Hypothalamus (tissue), 51 donors: Measurements from ENCODE around the gene IER5L.
"Not testable (repeated sequence)": the region's sequence is repeated elsewhere in the genome, so short reads cannot be mapped to it uniquely, and the experiment has no call there.

Source experiments
- DNase-seq, 51 donors: peaks; one replicate each; lab custom pipeline; 2025; lab: John Stamatoyannopoulos, UW

IER5L gene

GRCh38 chr9:129141066-129142041, 36.7 kb downstream of the IER5L start:
- DNase-seq = peak in 28 of 51 donors; percentile 11 to 60 (median 38)

- peak in 27 of 51 donors; percentile 18 to 81 (median 45) for DNase-seq
Observed at GRCh38 chr9:129140397-129141065, 37.5 kb downstream of the IER5L start.

GRCh38 chr9:129139993-129140396, 38.1 kb downstream of the IER5L start:
- peak in 49 of 51 donors; percentile 47 to 94 (median 80) for DNase-seq

- peak in 50 of 51 donors; percentile 29 to 89 (median 69) for DNase-seq
Observed at GRCh38 chr9:129139233-129139992, 38.6 kb downstream of the IER5L start.

GRCh38 chr9:129138476-129139232, 39.4 kb downstream of the IER5L start:
- peak in 7 of 51 donors; percentile 23 to 68 (median 38) for DNase-seq

GRCh38 chr9:129138144-129138462, 40.0 kb downstream of the IER5L start:
- DNase-seq = no peak

GRCh38 chr9:129137292-129138143, 40.5 kb downstream of the IER5L start:
- DNase-seq = no peak

- DNase-seq = no peak
Observed at GRCh38 chr9:129136446-129137035, 41.5 kb downstream of the IER5L start.

GRCh38 chr9:129135476-129135875, 42.6 kb downstream of the IER5L start:
- no peak for DNase-seq

- DNase-seq = no peak
Observed at GRCh38 chr9:129133082-129133481, 45.0 kb downstream of the IER5L start.

GRCh38 chr9:129131300-129132145, 46.5 kb downstream of the IER5L start:
- DNase-seq = peak in 46 of 51 donors; percentile 16 to 100 (median 52)

- DNase-seq = no peak
Observed at GRCh38 chr9:129130791-129131190, 47.3 kb downstream of the IER5L start.

- DNase-seq = not testable (repeated sequence)
Observed at GRCh38 chr9:129130271-129130670, 47.8 kb downstream of the IER5L start.

GRCh38 chr9:129128689-129129088, 49.4 kb downstream of the IER5L start:
- no peak for DNase-seq

GRCh38 chr9:129126749-129127618, 51.1 kb downstream of the IER5L start:
- peak in 17 of 51 donors; percentile 13 to 57 (median 29) for DNase-seq
